GM23248 (cell line): ENCODE data around the gene LRP2BP.

Source experiments
- EZH2 ChIP-seq: fragments of 200-600 bp; sonication (generic); IDR thresholded peaks from 2 replicates; pipeline ENCODE4 v1.6.1; 2018; ENCODE audit warnings: antibody characterized with exemption, mild to moderate bottlenecking; ENCODE audit not compliant: insufficient read depth, poor library complexity, severe bottlenecking
- EZH2phosphoT487 ChIP-seq: fragments of 200-600 bp; sonication (generic); IDR thresholded peaks from 2 replicates; pipeline ENCODE4 v1.6.1; 2018; ENCODE audit warnings: antibody characterized with exemption, moderate library complexity, mild to moderate bottlenecking, low read depth; ENCODE audit not compliant: insufficient read depth

DNA sequence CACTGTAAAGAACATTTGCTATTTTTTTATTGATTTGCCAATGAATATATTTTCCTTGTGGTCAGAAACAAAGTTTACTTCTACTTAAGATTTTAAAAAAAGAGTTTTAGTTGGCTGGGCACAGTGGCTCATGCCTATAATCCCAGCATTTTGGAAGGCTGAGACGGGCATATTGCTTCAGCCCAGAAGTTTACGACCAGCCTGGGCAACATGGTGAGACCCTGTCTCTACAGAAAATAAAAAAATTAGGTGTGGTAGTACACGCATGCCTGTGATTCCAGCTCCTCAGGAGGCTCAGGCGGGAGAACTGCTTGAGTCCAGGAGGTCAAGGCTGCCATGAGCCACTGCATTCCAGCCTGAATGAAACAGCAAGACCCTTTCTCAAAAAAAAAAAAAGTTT lies 36.8 kb downstream of the LRP2BP start:
- TF ChIP-seq EZH2: no peak
- TF ChIP-seq EZH2phosphoT487: no peak
